22Rv1 (cell line): ENCODE results near the gene ZFYVE21.
A peak's percentile ranks its signal among the peaks of the same experiment; 100 is the strongest.

Experiments used
- H3K27ac ChIP-seq: fragments of 450-650 bp; 2 replicates; pipeline ENCODE4 v1.5.1; 2017
- ZFX ChIP-seq: fragments of 450-650 bp; IDR thresholded peaks from 2 replicates; pipeline ENCODE4 v1.6.1; 2017; ENCODE audit warnings: antibody characterized with exemption, borderline replicate concordance
- TF ChIP-seq, protein P1 (sequence below): fragments of 450-650 bp; IDR thresholded peaks from 2 replicates; pipeline ENCODE4 v1.5.1; 2017; ENCODE audit warnings: mild to moderate bottlenecking

Gene ZFYVE21

DNA sequence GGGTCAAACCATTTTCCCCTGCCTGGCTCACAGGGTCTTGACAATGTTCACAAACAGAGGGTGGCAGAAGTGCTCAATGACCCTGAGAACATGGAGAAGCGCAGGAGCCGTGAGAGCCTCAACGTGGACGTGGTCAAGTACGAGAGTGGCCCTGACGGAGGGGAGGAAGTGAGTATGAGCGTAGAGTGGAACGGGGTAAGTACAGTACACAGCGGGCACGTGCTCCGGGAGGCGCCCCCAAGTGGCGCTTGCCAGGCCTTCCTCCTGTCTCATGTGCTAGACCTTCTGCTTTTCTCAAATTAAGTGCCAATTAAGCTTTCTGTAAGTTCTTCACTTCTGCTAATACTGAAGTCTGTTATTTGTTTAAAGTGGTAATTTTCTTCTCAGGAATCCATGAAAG is 36.3 kb upstream of the ZFYVE21 start:
- H3K27ac ChIP-seq = no peak overlapping the region
- TF ChIP-seq, protein P1, sequence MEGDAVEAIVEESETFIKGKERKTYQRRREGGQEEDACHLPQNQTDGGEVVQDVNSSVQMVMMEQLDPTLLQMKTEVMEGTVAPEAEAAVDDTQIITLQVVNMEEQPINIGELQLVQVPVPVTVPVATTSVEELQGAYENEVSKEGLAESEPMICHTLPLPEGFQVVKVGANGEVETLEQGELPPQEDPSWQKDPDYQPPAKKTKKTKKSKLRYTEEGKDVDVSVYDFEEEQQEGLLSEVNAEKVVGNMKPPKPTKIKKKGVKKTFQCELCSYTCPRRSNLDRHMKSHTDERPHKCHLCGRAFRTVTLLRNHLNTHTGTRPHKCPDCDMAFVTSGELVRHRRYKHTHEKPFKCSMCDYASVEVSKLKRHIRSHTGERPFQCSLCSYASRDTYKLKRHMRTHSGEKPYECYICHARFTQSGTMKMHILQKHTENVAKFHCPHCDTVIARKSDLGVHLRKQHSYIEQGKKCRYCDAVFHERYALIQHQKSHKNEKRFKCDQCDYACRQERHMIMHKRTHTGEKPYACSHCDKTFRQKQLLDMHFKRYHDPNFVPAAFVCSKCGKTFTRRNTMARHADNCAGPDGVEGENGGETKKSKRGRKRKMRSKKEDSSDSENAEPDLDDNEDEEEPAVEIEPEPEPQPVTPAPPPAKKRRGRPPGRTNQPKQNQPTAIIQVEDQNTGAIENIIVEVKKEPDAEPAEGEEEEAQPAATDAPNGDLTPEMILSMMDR = peak; percentile 53
- TF ChIP-seq ZFX = no peak

DNA sequence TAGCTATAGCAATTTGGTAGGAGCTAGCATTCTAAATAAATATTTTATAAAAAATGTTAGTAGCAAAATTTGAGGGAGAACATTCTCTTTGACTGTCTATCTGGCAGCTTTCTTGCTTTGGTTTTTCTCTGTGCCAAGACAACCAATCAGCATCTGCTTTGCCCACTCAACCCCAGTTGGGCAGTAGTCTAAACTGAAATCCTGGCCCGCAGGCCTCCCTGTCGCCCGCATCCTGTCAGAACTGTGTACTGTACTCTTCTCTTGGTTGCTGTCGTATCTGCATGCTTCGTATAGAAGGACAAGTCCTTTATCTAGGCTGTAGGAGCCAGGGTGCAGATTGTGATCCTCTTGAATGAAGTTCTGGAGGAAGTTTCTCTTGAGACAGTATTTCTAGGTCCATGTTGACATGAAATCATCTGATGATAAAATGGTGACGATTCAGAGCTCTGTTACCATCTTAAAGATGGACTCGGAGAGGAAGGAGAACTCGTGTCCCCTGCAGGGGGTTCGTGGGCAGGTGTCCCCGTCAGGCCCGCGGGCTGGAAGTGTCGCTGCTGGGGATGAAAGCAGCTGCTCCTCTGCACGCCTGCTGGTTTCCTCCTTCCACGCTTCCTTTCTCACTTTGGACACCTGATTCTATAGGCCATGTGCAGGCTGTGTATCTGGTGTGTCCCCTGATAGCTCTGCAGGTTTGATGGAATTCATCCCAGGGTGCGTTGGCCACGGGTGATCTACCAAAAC is 34.9 kb upstream of the ZFYVE21 start:
- no peak overlapping the region for H3K27ac ChIP-seq
- TF ChIP-seq ZFX = no peak
- TF ChIP-seq, protein P1 = no peak

GRCh38 chr14:103683139-103683538 is 32.5 kb upstream of the ZFYVE21 start:
- H3K27ac ChIP-seq = no peak overlapping the region
- TF ChIP-seq ZFX = no peak
- TF ChIP-seq, protein P1 = no peak

GRCh38 chr14:103684471-103684870 is 31.1 kb upstream of the ZFYVE21 start:
- H3K27ac ChIP-seq = no peak overlapping the region
- no peak for TF ChIP-seq ZFX
- TF ChIP-seq, protein P1 = no peak

- TF ChIP-seq ZFX = no peak
- TF ChIP-seq, protein P1 = no peak
- H3K27ac ChIP-seq = no peak overlapping the region
Measured at GRCh38 chr14:103684871-103685270, 30.7 kb upstream of the ZFYVE21 start.

- H3K27ac ChIP-seq = no peak overlapping the region
- TF ChIP-seq ZFX = no peak
- TF ChIP-seq, protein P1 = no peak
Measured at GRCh38 chr14:103685276-103686211, 30.1 kb upstream of the ZFYVE21 start.
